ENCODE results near the gene INCENP. TPM values are rescaled to one million over a fixed set of nuclear protein-coding genes. Genes with fewer than 3 reads are reported as not detected.
"Not testable (repeated sequence)": the region's sequence is repeated elsewhere in the genome, so short reads cannot be mapped to it uniquely, and the experiment has no call there.

The INCENP gene
- total RNA-seq, 2 experiments from 2014 or later, result 176 to 205 TPM

DNA sequence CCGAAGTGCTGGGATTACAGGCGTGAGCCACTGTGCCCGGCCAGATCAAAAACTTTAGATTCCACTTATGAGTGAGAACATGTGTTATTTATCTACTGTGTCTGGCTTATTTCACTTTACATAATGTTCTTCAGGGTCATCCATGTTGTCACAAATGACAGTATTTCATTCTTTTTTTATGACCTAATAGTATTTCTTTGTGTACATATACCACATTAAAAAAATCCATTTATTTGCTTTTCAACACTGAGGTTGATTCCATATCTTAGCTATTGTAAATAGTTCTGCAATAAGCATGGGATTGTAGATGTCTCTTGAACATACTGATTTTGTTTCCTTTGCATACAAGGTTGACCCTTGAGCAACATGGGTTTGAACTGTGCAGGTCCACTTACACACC, 53.0 kb downstream of the INCENP start:
- no peaks in the 10 kb centered on the region for H3K9me3 Mint-ChIP-seq (ENCODE audit: low read depth)
- no peaks in the 10 kb centered on the region for H3K36me3 Mint-ChIP-seq
- CTCF ChIA-PET, result no interaction called here
- H3K4me3 Mint-ChIP-seq, result no peak overlapping the region
- H3K27ac Mint-ChIP-seq, result no peak overlapping the region
- DNase-seq, result no peak
- no peaks in the 10 kb centered on the region for H3K4me1 Mint-ChIP-seq
- ATAC-seq, result no peak
- H3K27me3 Mint-ChIP-seq, result peaks cover 36% of the 10 kb centered on the region

DNA sequence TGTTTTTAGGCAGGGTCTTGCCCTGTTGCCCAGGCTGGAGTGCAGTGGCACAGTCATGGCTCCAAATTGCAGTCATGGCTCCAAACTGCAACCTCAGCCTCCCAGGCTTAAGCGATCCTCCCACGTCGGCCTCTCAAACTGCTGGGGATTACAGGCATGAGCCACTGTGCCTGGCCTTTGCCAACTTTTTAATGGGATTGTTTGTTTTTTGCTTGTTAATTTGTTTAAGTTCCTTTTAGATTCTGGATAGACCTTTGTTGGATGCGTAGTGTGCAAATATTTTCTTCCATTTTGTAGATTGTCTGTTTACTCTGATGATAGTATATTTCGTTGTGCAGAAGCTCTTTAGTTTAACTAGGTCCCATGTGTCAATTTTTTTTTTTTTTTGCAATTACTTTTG, 56.2 kb downstream of the INCENP start:
- peaks cover 3% of the 10 kb centered on the region for H3K9me3 Mint-ChIP-seq (ENCODE audit: low read depth)
- H3K27me3 Mint-ChIP-seq, result peaks cover 25% of the 10 kb centered on the region
- H3K4me1 Mint-ChIP-seq, result no peaks in the 10 kb centered on the region
- no peaks in the 10 kb centered on the region for H3K36me3 Mint-ChIP-seq
- no peak overlapping the region for H3K4me3 Mint-ChIP-seq
- CTCF ChIA-PET, result interaction anchor here (0.7 to 1.5 kb wide), 2 partner anchors 9 to 272 kb away, joined by 3 to 4 read pairs; no protein-coding TSS in a partner anchor
- ATAC-seq, result no peak
- no peak overlapping the region for H3K27ac Mint-ChIP-seq
- no peak for DNase-seq

DNA sequence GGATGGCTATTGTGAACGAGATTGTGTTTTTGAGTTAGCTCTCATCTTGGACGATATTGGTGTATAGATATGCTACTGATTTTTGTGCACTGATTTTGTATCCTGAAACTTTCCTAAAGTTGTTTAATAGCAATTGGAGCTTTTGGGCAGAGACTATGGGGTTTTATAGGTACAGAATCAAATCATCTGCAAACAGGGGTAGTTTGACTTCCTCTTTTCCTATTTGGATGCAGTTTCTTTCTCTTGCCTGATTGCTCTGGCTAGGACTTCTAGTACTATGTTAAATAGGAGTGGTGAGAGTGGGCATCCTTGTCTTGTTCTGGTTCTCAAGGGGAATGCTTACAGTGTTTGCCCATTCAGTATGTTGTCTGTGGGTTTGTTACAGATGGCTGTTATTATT, 57.3 kb downstream of the INCENP start:
- peaks cover 3% of the 10 kb centered on the region for H3K9me3 Mint-ChIP-seq (ENCODE audit: low read depth)
- CTCF ChIA-PET, result interaction anchor here (1.5 kb wide), 1 partner anchor 10 kb away, joined by 4 read pairs; no protein-coding TSS in a partner anchor
- peaks cover 34% of the 10 kb centered on the region for H3K27me3 Mint-ChIP-seq
- no peaks in the 10 kb centered on the region for H3K36me3 Mint-ChIP-seq
- no peak overlapping the region for H3K27ac Mint-ChIP-seq
- no peak for ATAC-seq
- H3K4me3 Mint-ChIP-seq, result no peak overlapping the region
- H3K4me1 Mint-ChIP-seq, result no peaks in the 10 kb centered on the region
- DNase-seq, result no peak

DNA sequence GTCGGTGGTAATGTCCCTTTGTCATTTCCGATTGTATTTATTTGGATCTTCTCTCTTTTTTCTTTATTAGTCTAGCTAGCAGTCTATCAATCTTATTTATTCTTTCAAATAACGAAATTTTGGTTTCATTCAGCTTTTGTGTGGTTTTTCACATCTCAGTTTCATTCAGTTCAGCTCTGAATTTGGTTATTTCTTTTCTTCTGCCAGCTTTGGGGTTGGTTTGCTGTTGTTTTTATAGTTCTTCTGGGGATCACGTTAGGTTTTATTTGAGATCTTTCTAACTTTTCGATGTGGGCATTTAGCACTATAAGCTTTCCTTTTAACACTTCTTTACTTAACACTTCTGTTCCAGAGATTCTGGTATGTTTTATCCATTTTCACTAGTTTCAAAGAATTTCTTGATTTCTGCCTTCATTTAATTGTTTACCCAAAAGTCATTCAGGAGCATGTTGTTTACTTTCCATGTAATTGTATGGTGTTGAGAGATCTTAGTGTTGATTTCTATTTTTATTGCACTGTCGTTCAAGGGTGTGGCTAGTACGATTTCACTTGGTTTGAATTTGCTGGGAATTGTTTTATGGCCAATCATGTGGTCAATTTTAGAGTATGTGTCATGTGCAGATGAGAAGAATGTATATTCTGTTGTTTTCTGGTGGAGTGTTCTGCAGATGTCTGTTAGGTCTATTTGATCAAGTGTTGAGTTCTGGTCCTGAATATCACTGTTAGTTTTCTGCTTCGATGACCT, 58.5 kb downstream of the INCENP start:
- Mint-ChIP-seq H3K27me3 (peaks cover 30% of the 10 kb centered on the region), H3K4me3 (no peak overlapping the region), H3K9me3 (ENCODE audit: low read depth) (peaks cover 3% of the 10 kb centered on the region), H3K4me1 (no peaks in the 10 kb centered on the region), H3K36me3 (no peaks in the 10 kb centered on the region), H3K27ac (no peak overlapping the region)
- CTCF ChIA-PET, result no interaction called here
- ATAC-seq (no peak), DNase-seq (no peak)

DNA sequence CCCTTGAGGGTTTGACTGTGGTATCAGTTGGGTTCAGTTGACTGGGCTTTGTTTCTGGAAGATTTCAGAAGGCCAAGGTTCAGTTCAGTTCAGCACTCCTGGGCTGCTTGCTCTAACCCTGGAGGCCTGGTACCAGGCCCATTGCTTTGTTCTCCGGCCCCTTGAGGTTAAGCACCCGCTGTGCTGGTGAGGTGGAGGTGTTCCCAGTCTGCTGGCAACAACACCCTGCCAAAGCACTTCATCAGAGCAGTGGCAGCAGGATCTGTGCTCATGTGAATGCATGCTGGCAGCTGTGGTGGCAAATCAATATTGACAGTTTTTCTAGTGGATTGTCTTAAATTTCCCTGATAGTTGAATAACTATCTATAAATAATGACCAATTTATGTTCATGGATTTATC, 62.4 kb downstream of the INCENP start:
- no peak for ATAC-seq
- Mint-ChIP-seq H3K4me3 (no peak overlapping the region), H3K27me3 (peaks cover 32% of the 10 kb centered on the region), H3K9me3 (ENCODE audit: low read depth) (peaks cover 3% of the 10 kb centered on the region), H3K36me3 (no peaks in the 10 kb centered on the region), H3K4me1 (no peaks in the 10 kb centered on the region), H3K27ac (no peak overlapping the region)
- CTCF ChIA-PET, result no interaction called here
- DNase-seq, result no peak

DNA sequence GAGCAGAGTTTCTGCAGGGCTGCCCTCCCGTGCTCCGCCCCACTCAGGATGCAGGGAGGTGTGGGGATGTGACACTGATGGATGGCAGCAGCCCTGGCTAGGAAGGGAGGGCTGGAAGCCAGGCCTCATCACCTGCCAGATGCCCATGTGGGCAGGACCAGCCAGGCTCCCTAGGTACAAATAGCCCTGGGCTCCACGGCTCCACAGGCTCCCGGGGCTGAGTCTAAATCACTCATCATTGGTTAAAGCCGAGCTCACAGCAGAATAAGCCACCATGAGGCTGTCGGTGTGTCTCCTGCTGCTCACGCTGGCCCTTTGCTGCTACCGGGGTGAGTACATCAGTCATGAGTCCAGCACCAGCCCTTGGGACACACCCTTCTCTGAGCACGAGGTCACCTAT, 66.2 kb downstream of the INCENP start, which contains the start of gene SCGB1D1:
TSS of gene SCGB1D1 (plus strand) at position 206 of the 400 bp plus-strand sequence. CDS start at position 275, 69 bp downstream.
- Mint-ChIP-seq H3K4me1 (no peaks in the 10 kb centered on the region), H3K9me3 (ENCODE audit: low read depth) (no peaks in the 10 kb centered on the region), H3K36me3 (no peaks in the 10 kb centered on the region), H3K4me3 (no peak within 1 kb of the TSS), H3K27ac (no peak within 1 kb of the TSS), H3K27me3 (peaks cover 44% of the 10 kb centered on the region)
- DNase-seq (no peak), ATAC-seq (no peak)
- CTCF ChIA-PET, result no interaction called here

DNA sequence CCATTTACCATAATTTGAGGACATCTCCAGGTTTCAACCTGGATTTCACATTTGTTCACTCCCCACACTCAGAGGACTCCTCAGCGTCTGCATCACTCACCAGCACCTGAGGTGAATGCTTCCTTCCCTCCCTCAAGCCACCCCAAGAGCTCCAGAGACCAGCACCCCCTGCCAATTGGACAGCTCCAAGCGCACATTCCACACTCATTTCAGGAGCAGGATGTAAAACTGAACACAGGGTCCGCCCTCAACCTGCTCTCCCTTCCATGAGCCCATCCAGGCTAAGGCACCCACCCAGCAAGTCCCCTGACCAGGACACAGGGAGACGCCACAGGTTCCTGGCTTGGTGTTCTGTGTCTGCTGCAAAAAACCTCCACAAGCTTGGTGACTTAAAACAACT, 70.1 kb downstream of the INCENP start:
- H3K4me3 Mint-ChIP-seq, result no peak overlapping the region
- CTCF ChIA-PET, result no interaction called here
- no peaks in the 10 kb centered on the region for H3K36me3 Mint-ChIP-seq
- H3K4me1 Mint-ChIP-seq, result no peaks in the 10 kb centered on the region
- ATAC-seq (no peak), DNase-seq (peak; percentile 16)
- peaks cover 50% of the 10 kb centered on the region for H3K27me3 Mint-ChIP-seq
- H3K9me3 Mint-ChIP-seq (ENCODE audit: low read depth), result no peaks in the 10 kb centered on the region
- H3K27ac Mint-ChIP-seq, result no peak overlapping the region

DNA sequence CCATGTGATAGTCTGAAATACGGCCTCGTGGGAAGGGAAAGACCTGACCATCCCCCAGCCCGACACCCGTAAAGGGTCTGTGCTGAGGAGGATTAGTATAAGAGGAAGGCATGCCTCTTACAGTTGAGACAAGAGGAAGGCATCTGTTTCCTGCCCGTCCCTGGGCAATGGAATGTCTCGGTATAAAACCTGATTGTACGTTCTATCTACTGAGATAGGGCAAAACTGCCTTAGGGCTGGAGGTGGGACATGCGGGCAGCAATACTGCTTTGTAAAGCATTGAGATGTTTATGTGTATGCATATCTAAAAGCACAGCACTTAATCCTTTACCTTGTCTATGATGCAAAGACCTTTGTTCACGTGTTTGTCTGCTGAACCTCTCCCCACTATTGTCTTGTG, 71.2 kb downstream of the INCENP start:
- DNase-seq; H3K4me3 Mint-ChIP-seq; H3K4me1 Mint-ChIP-seq; CTCF ChIA-PET; H3K27ac Mint-ChIP-seq; H3K36me3 Mint-ChIP-seq; H3K9me3 Mint-ChIP-seq (ENCODE audit: low read depth); ATAC-seq: not testable (repeated sequence)
- H3K27me3 Mint-ChIP-seq, result peaks cover 49% of the 10 kb centered on the region

DNA sequence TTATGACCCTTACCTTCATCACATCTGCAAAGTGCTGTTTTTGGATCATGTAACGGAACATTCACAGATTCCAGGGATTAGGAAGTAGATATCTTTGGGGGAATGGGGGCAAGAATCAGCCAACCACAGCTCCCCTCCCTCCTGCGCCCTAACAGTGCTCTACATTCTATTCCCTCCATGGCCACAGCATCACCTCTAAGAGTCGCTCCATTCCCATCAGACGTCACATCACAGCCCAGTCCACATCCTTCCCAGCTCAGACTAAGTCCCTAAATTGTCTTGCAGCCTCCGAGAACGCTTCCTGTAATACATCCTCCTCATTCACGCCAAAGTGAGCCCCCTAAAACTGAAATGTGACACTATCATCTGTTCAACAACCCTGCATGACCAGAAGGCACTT, 72.1 kb downstream of the INCENP start:
- H3K4me1 Mint-ChIP-seq, result no peaks in the 10 kb centered on the region
- ATAC-seq, result no peak
- H3K9me3 Mint-ChIP-seq (ENCODE audit: low read depth), result no peaks in the 10 kb centered on the region
- no peak overlapping the region for H3K4me3 Mint-ChIP-seq
- H3K36me3 Mint-ChIP-seq, result no peaks in the 10 kb centered on the region
- no peak overlapping the region for H3K27ac Mint-ChIP-seq
- no peak for DNase-seq
- CTCF ChIA-PET, result no interaction called here
- H3K27me3 Mint-ChIP-seq, result peaks cover 52% of the 10 kb centered on the region

DNA sequence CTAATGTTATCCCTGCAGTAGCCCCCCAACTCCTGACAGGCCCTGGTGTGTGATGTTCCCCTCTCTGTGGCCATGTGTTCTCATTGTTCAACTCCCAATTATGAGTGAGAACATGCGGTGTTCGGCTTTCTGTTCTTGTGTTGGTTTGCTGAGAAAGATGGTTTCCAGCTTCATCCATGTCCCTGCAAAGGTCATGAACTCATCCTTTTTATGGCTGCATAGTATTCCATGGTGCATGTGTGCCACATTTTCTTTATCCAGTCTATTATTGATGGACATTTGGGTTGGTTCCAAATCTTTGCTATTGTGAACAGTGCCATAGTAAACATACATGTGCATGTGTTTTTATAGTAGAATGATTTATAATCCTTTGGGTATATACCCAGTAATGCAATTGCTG, 73.6 kb downstream of the INCENP start:
- H3K27me3 Mint-ChIP-seq, result peaks cover 51% of the 10 kb centered on the region
- H3K4me3 Mint-ChIP-seq; H3K4me1 Mint-ChIP-seq; DNase-seq; ATAC-seq; H3K36me3 Mint-ChIP-seq; H3K27ac Mint-ChIP-seq; CTCF ChIA-PET; H3K9me3 Mint-ChIP-seq (ENCODE audit: low read depth): not testable (repeated sequence)

DNA sequence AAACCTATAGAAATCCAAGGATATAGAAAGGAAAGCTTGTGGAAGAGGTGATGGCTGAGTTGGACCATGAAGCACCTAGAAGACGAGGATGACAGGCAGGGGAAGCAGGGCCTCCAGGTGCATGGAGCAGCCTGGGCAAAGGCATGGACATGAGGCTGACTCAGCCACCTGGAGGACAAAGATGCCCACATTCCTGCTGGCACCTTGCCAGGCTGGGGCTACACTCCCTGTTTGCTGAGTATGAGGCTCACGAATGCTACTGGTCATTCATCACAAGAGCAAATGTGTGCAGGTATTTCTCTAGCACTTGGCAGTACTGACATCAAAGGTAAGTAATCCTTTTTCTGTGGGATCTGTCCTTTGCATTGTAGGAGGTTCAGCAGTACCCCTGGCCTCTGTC, 77.6 kb downstream of the INCENP start:
- ATAC-seq, result no peak
- Mint-ChIP-seq H3K4me1 (no peaks in the 10 kb centered on the region), H3K27ac (no peak overlapping the region), H3K9me3 (ENCODE audit: low read depth) (no peaks in the 10 kb centered on the region), H3K27me3 (peaks cover 34% of the 10 kb centered on the region), H3K36me3 (no peaks in the 10 kb centered on the region), H3K4me3 (no peak overlapping the region)
- CTCF ChIA-PET, result interaction anchor here (1.1 kb wide), 1 partner anchor 14 kb away, joined by 3 read pairs; no protein-coding TSS in a partner anchor
- DNase-seq, result no peak

Other genes with a start within 250 kb of the INCENP start
- gene FADS3, start 232.5 kb upstream of the INCENP start, total RNA-seq, result 1 to 10 TPM; 2.6 to 7.7 TPM
- gene RAB3IL1, start 206.4 kb upstream of the INCENP start, total RNA-seq, result not detected
- not detected for gene BEST1, start 173.7 kb upstream of the INCENP start, total RNA-seq
- gene FTH1, start 156.4 kb upstream of the INCENP start, total RNA-seq, result 100 to 1,000 TPM; 740 to 867 TPM
- gene SCGB1D1, start 66.2 kb downstream of the INCENP start, total RNA-seq, result not detected
- gene SCGB2A1, start 84.7 kb downstream of the INCENP start, total RNA-seq, result not detected
- gene SCGB1D2, start 118.2 kb downstream of the INCENP start, total RNA-seq, result not detected
- not detected for gene SCGB2A2, start 146.1 kb downstream of the INCENP start, total RNA-seq
- gene SCGB1D4, start 175.1 kb downstream of the INCENP start, total RNA-seq, result not detected
- gene ASRGL1, start 213.4 kb downstream of the INCENP start, total RNA-seq, result 1 to 10 TPM; 3.7 to 9.0 TPM

Measured in activated CD8-positive, alpha-beta memory T cell treated with anti-CD3 and anti-CD28 coated beads, Interleukin-2, amount 10 ng/mL, durations not matched to agents 7 days and 5 days (primary cell).